ENCODE results near the gene MTX1.
"Not testable (repeated sequence)": the region's sequence is repeated elsewhere in the genome, so short reads cannot be mapped to it uniquely, and the experiment has no call there.

Gene MTX1

GRCh38 chr1:155209312-155209721 is 822 bp downstream of the MTX1 start:
- no peak for DNase-seq

- DNase-seq, result no peak
Observed at GRCh38 chr1:155210314-155211104, 2.0 kb downstream of the MTX1 start.

- DNase-seq, result not testable (repeated sequence)
Observed at GRCh38 chr1:155211381-155212050, 3.0 kb downstream of the MTX1 start.

GRCh38 chr1:155212051-155212440 is 3.6 kb downstream of the MTX1 start:
- DNase-seq, result not testable (repeated sequence)

- DNase-seq, result not testable (repeated sequence)
Observed at GRCh38 chr1:155214702-155215101, 6.2 kb downstream of the MTX1 start.

- peak; percentile 45 for DNase-seq
Observed at GRCh38 chr1:155218854-155219591, 10.5 kb downstream of the MTX1 start.

- DNase-seq, result no peak
Observed at GRCh38 chr1:155219592-155220031, 11.1 kb downstream of the MTX1 start.

GRCh38 chr1:155220211-155220965 is 11.9 kb downstream of the MTX1 start:
- DNase-seq, result not testable (repeated sequence)

- no peak for DNase-seq
Observed at GRCh38 chr1:155223047-155223446, 14.6 kb downstream of the MTX1 start.

- DNase-seq, result not testable (repeated sequence)
Observed at GRCh38 chr1:155225404-155225759, 16.9 kb downstream of the MTX1 start.

GRCh38 chr1:155226188-155226909 is 17.9 kb downstream of the MTX1 start:
- peak; percentile 83 for DNase-seq

- DNase-seq, result peak; percentile 56
Observed at GRCh38 chr1:155226910-155227260, 18.4 kb downstream of the MTX1 start.

- DNase-seq, result peak; percentile 99
Observed at GRCh38 chr1:155227261-155228095, 19.0 kb downstream of the MTX1 start.

- no peak for DNase-seq
Observed at GRCh38 chr1:155228096-155228427, 19.6 kb downstream of the MTX1 start.

GRCh38 chr1:155231302-155231701 is 22.8 kb downstream of the MTX1 start:
- DNase-seq, result not testable (repeated sequence)

- DNase-seq, result not testable (repeated sequence)
Observed at GRCh38 chr1:155232001-155232978, 23.8 kb downstream of the MTX1 start.

GRCh38 chr1:155233502-155233901 is 25.0 kb downstream of the MTX1 start:
- DNase-seq, result not testable (repeated sequence)

GRCh38 chr1:155235375-155235774 is 26.9 kb downstream of the MTX1 start:
- DNase-seq, result not testable (repeated sequence)

GRCh38 chr1:155236451-155236850 is 28.0 kb downstream of the MTX1 start:
- DNase-seq, result no peak

- peak; percentile 85 for DNase-seq
Observed at GRCh38 chr1:155241069-155241679, 32.7 kb downstream of the MTX1 start.
